ENCODE data around the gene CXXC5.
A peak's percentile ranks its signal among the peaks of the same experiment; 100 is the strongest.

CXXC5 gene

DNA sequence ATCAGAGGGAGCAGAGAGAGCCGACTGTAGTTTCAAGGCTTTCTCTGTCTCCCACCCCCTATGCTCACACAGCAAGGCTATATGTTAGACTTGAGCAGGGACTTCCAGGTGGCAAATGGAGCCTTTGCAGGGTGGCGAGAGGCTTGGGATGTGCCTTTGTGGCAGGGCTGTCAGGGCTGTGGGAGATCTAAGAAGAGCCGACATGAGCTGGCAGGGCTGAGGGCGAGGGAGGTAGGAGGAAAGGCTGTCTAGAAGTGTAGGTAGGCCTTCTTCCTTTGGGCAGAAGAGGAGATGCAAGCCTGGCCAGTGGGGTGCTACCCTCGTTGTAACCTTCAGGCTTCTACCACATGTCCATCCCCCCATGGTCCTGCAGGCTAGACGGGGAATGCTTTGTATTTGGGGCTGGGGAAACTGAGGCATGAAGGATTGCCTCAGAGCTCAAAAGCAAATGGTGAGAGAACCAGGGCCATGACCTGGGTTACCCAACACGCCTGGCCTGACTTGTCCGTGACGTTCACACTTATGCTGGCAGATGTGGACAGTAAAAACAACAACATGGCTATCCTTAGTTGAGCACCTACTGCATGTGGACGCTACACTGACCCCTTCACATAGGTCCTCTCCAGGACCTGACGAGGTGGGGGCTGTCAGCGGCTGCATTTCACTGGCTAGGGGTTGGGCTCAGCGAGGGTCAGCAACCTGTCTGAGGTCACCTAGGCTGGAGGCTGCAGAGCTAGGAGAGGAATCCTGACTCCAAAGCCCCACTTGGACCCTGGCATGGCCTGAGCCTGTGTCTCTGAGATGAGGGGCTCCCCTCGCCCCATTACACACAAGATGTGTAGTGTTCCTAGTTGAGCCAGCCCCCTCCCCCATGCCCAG is 15.3 kb downstream of the CXXC5 start:
- ChIA-PET POLR2A (interaction anchor here (0.6 to 1.1 kb wide), 2 partner anchors 48 to 533 kb away, joined by 3 to 4 read pairs; no protein-coding TSS in a partner anchor), CTCF (interaction anchor here (0.7 to 24.0 kb wide), 6 partner anchors 9 to 28 kb away, joined by 3 to 357 read pairs (median 120); partner anchors contain the start of gene CXXC5)
- Histone ChIP-seq H3K27ac (ENCODE audit: insufficient read depth in 1 of 2, low read depth in 1 of 2, low read length in 2 of 2, poor library complexity in 1 of 2, severe bottlenecking in 2 of 2) (peak overlapping the region; percentile 27 to 68), H3K4me1 (ENCODE audit: control extremely low read depth in 1 of 4, control insufficient read depth in 4 of 4, insufficient read depth in 4 of 4, low read length in 3 of 4) (peaks cover 14 to 100% (median 98%) of the 10 kb centered on the region in 4 experiments), H3K27me3 (replicated peaks in 2 of 5; ENCODE audit: control insufficient read depth in 4 of 5, insufficient read depth in 5 of 5, low read length in 4 of 5) (no peaks in the 10 kb centered on the region), H3K9me3 (ENCODE audit: control extremely low read depth in 1 of 5, control insufficient read depth in 4 of 5, insufficient read depth in 2 of 5, low read depth in 1 of 5, low read length in 4 of 5) (no peaks in the 10 kb centered on the region), H3K4me3 (ENCODE audit: control insufficient read depth in 1 of 7, extremely low read depth in 1 of 7, insufficient read depth in 4 of 7, low read depth in 2 of 7, low read length in 6 of 7) (peak overlapping the region in 2 of 7 experiments; percentile 2 to 36), H3K36me3 (ENCODE audit: control insufficient read depth in 4 of 4, insufficient read depth in 4 of 4, low read length in 3 of 4) (peaks cover 0 to 34% (median 2%) of the 10 kb centered on the region in 4 experiments)
- DNase-seq, result no peak
- 93% methylated on average over 11 of the region's 14 CpGs for WGBS (ENCODE audit: insufficient coverage)

GRCh38 chr5:139664086-139664693 is 16.0 kb downstream of the CXXC5 start:
- CTCF ChIA-PET, result interaction anchor here (0.9 to 24.0 kb wide), 6 partner anchors 12 to 46 kb away, joined by 3 to 357 read pairs (median 120); partner anchors contain the start of gene CXXC5
- H3K36me3 ChIP-seq (ENCODE audit: control insufficient read depth in 4 of 4, insufficient read depth in 4 of 4, low read length in 3 of 4), result peaks cover 0 to 36% (median 2%) of the 10 kb centered on the region in 4 experiments
- peak overlapping the region; percentile 4 to 68 for H3K27ac ChIP-seq (ENCODE audit: insufficient read depth in 1 of 2, low read depth in 1 of 2, low read length in 2 of 2, poor library complexity in 1 of 2, severe bottlenecking in 2 of 2)
- no peaks in the 10 kb centered on the region for H3K27me3 ChIP-seq (replicated peaks in 2 of 5; ENCODE audit: control insufficient read depth in 4 of 5, insufficient read depth in 5 of 5, low read length in 4 of 5)
- H3K4me3 ChIP-seq (ENCODE audit: control insufficient read depth in 1 of 7, extremely low read depth in 1 of 7, insufficient read depth in 4 of 7, low read depth in 2 of 7, low read length in 6 of 7), result peak overlapping the region in 2 of 7 experiments; percentile 21 to 36
- DNase-seq, result peak in 2 of 3 donors; percentile 63 to 68
- WGBS (ENCODE audit: insufficient coverage), result 48% methylated on average over 9 of the region's 9 CpGs
- POLR2A ChIA-PET, result interaction anchor here (0.9 to 1.3 kb wide), 3 partner anchors 14 to 47 kb away, joined by 3 to 4 read pairs (median 3); no protein-coding TSS in a partner anchor
- H3K9me3 ChIP-seq (ENCODE audit: control extremely low read depth in 1 of 5, control insufficient read depth in 4 of 5, insufficient read depth in 2 of 5, low read depth in 1 of 5, low read length in 4 of 5), result no peaks in the 10 kb centered on the region
- H3K4me1 ChIP-seq (ENCODE audit: control extremely low read depth in 1 of 4, control insufficient read depth in 4 of 4, insufficient read depth in 4 of 4, low read length in 3 of 4), result peaks cover 14 to 100% (median 98%) of the 10 kb centered on the region in 4 experiments

DNA sequence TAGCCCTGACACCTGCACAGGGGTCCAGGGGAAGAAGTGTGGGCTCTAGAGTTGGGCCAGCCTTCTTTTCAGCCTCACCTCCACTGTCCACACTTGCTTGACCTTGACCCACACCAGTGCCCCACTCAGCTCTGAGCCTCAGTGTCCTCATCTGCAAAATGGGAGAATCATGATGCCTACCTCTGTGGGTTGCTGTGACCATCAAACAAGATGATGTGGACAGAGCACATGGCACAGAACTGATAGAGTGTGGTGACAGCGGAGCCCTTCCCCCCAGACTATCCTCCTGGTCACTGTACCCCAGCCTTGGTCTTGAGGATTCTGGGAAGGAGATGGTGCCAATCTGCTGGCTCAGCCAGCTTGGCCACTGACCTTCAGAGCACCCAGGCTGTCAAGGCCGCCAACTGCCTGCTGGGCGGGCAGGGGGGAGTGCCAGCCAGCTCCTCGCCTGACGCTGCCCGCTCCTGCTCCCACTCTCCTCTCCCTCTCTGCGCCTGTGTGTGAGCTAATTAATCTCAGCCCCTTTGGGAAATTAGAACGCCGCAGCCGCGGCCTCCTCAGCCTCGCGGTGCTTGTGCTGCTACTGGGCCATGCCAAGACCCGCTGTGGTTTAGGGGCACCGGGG is 16.7 kb downstream of the CXXC5 start:
- no peaks in the 10 kb centered on the region for H3K27me3 ChIP-seq (replicated peaks in 2 of 5; ENCODE audit: control insufficient read depth in 4 of 5, insufficient read depth in 5 of 5, low read length in 4 of 5)
- DNase-seq, result no peak
- peaks cover 0 to 39% (median 2%) of the 10 kb centered on the region in 4 experiments for H3K36me3 ChIP-seq (ENCODE audit: control insufficient read depth in 4 of 4, insufficient read depth in 4 of 4, low read length in 3 of 4)
- CTCF ChIA-PET, result interaction anchor here (0.9 to 24.0 kb wide), 7 partner anchors 11 to 101 kb away, joined by 3 to 357 read pairs (median 7); partner anchors contain the start of gene CXXC5
- 100% methylated on average over 1 of the region's 15 CpGs for WGBS (ENCODE audit: insufficient coverage)
- peaks cover 14 to 100% (median 97%) of the 10 kb centered on the region in 4 experiments for H3K4me1 ChIP-seq (ENCODE audit: control extremely low read depth in 1 of 4, control insufficient read depth in 4 of 4, insufficient read depth in 4 of 4, low read length in 3 of 4)
- POLR2A ChIA-PET, result interaction anchor here (0.9 to 1.3 kb wide), 3 partner anchors 14 to 46 kb away, joined by 3 to 4 read pairs (median 3); no protein-coding TSS in a partner anchor
- H3K9me3 ChIP-seq (ENCODE audit: control extremely low read depth in 1 of 5, control insufficient read depth in 4 of 5, insufficient read depth in 2 of 5, low read depth in 1 of 5, low read length in 4 of 5), result no peaks in the 10 kb centered on the region
- H3K4me3 ChIP-seq (ENCODE audit: control insufficient read depth in 1 of 7, extremely low read depth in 1 of 7, insufficient read depth in 4 of 7, low read depth in 2 of 7, low read length in 6 of 7), result peak overlapping the region in 1 of 7 experiments; percentile 21
- peak overlapping the region; percentile 4 to 27 for H3K27ac ChIP-seq (ENCODE audit: insufficient read depth in 1 of 2, low read depth in 1 of 2, low read length in 2 of 2, poor library complexity in 1 of 2, severe bottlenecking in 2 of 2)

DNA sequence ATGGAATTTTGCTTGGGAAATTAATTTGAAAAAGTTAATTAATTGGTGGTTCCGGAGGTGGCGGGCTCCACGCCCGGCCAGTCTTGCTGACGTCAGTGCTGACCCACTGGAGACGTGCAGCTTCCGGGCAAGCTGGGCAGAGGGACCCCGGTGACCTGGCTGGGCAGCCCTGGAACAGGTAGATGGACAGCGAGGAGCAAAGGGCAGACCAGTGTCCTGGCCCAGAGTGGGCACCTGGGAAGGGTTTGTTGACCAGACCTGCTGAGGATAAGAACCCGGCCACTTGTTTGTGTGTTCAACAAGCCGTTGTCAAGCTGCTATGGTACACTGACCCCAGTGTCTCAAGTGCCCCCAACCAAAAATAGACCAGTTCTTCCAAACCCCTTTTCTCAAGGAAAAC is 17.5 kb downstream of the CXXC5 start:
- ChIA-PET POLR2A (no interaction called here), CTCF (interaction anchor here (0.5 to 24.0 kb wide), 7 partner anchors 16 to 1531 kb away, joined by 3 to 357 read pairs (median 3); partner anchors contain the start of gene CXXC5)
- peaks cover 12 to 100% (median 97%) of the 10 kb centered on the region in 4 experiments for H3K4me1 ChIP-seq (ENCODE audit: control extremely low read depth in 1 of 4, control insufficient read depth in 4 of 4, insufficient read depth in 4 of 4, low read length in 3 of 4)
- DNase-seq, result no peak
- peaks cover 0 to 39% (median 2%) of the 10 kb centered on the region in 4 experiments for H3K36me3 ChIP-seq (ENCODE audit: control insufficient read depth in 4 of 4, insufficient read depth in 4 of 4, low read length in 3 of 4)
- WGBS (ENCODE audit: insufficient coverage), result 93% methylated on average over 11 of the region's 11 CpGs
- H3K9me3 ChIP-seq (ENCODE audit: control extremely low read depth in 1 of 5, control insufficient read depth in 4 of 5, insufficient read depth in 2 of 5, low read depth in 1 of 5, low read length in 4 of 5), result no peaks in the 10 kb centered on the region
- peak overlapping the region in 1 of 2 experiments; percentile 86 for H3K27ac ChIP-seq (ENCODE audit: insufficient read depth in 1 of 2, low read depth in 1 of 2, low read length in 2 of 2, poor library complexity in 1 of 2, severe bottlenecking in 2 of 2)
- H3K4me3 ChIP-seq (ENCODE audit: control insufficient read depth in 1 of 7, extremely low read depth in 1 of 7, insufficient read depth in 4 of 7, low read depth in 2 of 7, low read length in 6 of 7), result no peak overlapping the region
- no peaks in the 10 kb centered on the region for H3K27me3 ChIP-seq (replicated peaks in 2 of 5; ENCODE audit: control insufficient read depth in 4 of 5, insufficient read depth in 5 of 5, low read length in 4 of 5)

DNA sequence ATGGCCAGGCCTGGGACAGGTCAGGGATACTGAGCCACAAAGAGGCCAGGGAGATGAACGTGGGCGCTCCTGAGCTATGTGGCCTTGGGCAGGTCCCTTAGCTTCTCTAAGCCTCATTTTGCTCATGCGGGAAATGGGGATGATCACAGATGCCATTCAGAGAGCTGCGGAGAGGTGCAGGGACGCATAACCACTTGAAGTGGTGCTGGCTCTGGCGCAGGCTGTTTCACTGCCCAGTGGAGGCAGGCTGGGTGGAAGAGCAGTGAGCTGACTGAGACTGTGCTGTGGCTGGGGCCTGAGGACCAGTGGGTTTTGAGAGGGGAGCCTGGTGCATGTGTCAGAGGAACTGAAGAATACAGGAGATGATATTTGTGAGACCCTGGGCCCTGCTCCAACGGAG is 18.4 kb downstream of the CXXC5 start:
- peak overlapping the region in 1 of 2 experiments; percentile 86 for H3K27ac ChIP-seq (ENCODE audit: insufficient read depth in 1 of 2, low read depth in 1 of 2, low read length in 2 of 2, poor library complexity in 1 of 2, severe bottlenecking in 2 of 2)
- 92% methylated on average over 7 of the region's 7 CpGs for WGBS (ENCODE audit: insufficient coverage)
- peaks cover 0 to 35% (median 2%) of the 10 kb centered on the region in 4 experiments for H3K36me3 ChIP-seq (ENCODE audit: control insufficient read depth in 4 of 4, insufficient read depth in 4 of 4, low read length in 3 of 4)
- ChIA-PET CTCF (interaction anchor here (1.1 to 24.0 kb wide), 6 partner anchors 7 to 34 kb away, joined by 3 to 357 read pairs (median 174); partner anchors contain the start of gene CXXC5), POLR2A (interaction anchor here (0.7 to 1.0 kb wide), 2 partner anchors 9 to 31 kb away, joined by 3 to 4 read pairs; no protein-coding TSS in a partner anchor)
- DNase-seq, result no peak
- H3K27me3 ChIP-seq (replicated peaks in 2 of 5; ENCODE audit: control insufficient read depth in 4 of 5, insufficient read depth in 5 of 5, low read length in 4 of 5), result no peaks in the 10 kb centered on the region
- no peak overlapping the region for H3K4me3 ChIP-seq (ENCODE audit: control insufficient read depth in 1 of 7, extremely low read depth in 1 of 7, insufficient read depth in 4 of 7, low read depth in 2 of 7, low read length in 6 of 7)
- H3K4me1 ChIP-seq (ENCODE audit: control extremely low read depth in 1 of 4, control insufficient read depth in 4 of 4, insufficient read depth in 4 of 4, low read length in 3 of 4), result peaks cover 13 to 100% (median 97%) of the 10 kb centered on the region in 4 experiments
- H3K9me3 ChIP-seq (ENCODE audit: control extremely low read depth in 1 of 5, control insufficient read depth in 4 of 5, insufficient read depth in 2 of 5, low read depth in 1 of 5, low read length in 4 of 5), result no peaks in the 10 kb centered on the region

- Histone ChIP-seq H3K27ac (ENCODE audit: insufficient read depth in 1 of 2, low read depth in 1 of 2, low read length in 2 of 2, poor library complexity in 1 of 2, severe bottlenecking in 2 of 2) (peak overlapping the region; percentile 29 to 86), H3K4me3 (ENCODE audit: control insufficient read depth in 1 of 7, extremely low read depth in 1 of 7, insufficient read depth in 4 of 7, low read depth in 2 of 7, low read length in 6 of 7) (peak overlapping the region in 5 of 7 experiments; percentile 60 to 78 (median 67)), H3K4me1 (ENCODE audit: control extremely low read depth in 1 of 4, control insufficient read depth in 4 of 4, insufficient read depth in 4 of 4, low read length in 3 of 4) (peaks cover 18 to 100% (median 97%) of the 10 kb centered on the region in 4 experiments), H3K27me3 (replicated peaks in 2 of 5; ENCODE audit: control insufficient read depth in 4 of 5, insufficient read depth in 5 of 5, low read length in 4 of 5) (no peaks in the 10 kb centered on the region), H3K9me3 (ENCODE audit: control extremely low read depth in 1 of 5, control insufficient read depth in 4 of 5, insufficient read depth in 2 of 5, low read depth in 1 of 5, low read length in 4 of 5) (no peaks in the 10 kb centered on the region), H3K36me3 (ENCODE audit: control insufficient read depth in 4 of 4, insufficient read depth in 4 of 4, low read length in 3 of 4) (peaks cover 0 to 31% (median 2%) of the 10 kb centered on the region in 4 experiments)
- no peak for DNase-seq
- POLR2A ChIA-PET, result interaction anchor here (0.7 to 4.9 kb wide), 8 partner anchors 8 to 45 kb away, joined by 3 to 62 read pairs (median 4); partner anchors contain the start of gene CXXC5
- 85% methylated on average over 2 of the region's 2 CpGs for WGBS (ENCODE audit: insufficient coverage)
- CTCF ChIA-PET, result interaction anchor here (1.1 to 24.0 kb wide), 9 partner anchors 8 to 99 kb away, joined by 3 to 357 read pairs (median 7); partner anchors contain the start of gene CXXC5
Observed at GRCh38 chr5:139667001-139667729, 19.0 kb downstream of the CXXC5 start.
